ENCODE data around the gene RHOT2. TPM values are rescaled to one million over a fixed set of nuclear protein-coding genes. Genes with fewer than 3 reads are reported as not detected.

The RHOT2 gene
- total RNA-seq, 2 experiments from 2014 or later = 110 TPM

GRCh38 chr16:659618-660017 lies 8.3 kb upstream of the RHOT2 start:
- no peak for DNase-seq
- intact Hi-C loops (cut with micrococcal nuclease) = loop anchor here (10.0 kb wide), 1 partner anchor 75 kb away; no protein-coding TSS in a partner anchor
- no peak for TF ChIP-seq CTCF (IDR thresholded peaks at IDR 0.05)
- no peak for ATAC-seq
- Mint-ChIP-seq H3K4me1 (ENCODE audit: low read depth) (peaks cover 7% of the 10 kb centered on the region), H3K27ac (no peak overlapping the region), H3K27me3 (no peaks in the 10 kb centered on the region), H3K9me3 (no peaks in the 10 kb centered on the region), H3K36me3 (ENCODE audit: low read depth) (peaks cover 10% of the 10 kb centered on the region), H3K4me3 (no peak overlapping the region)
- POLR2A ChIA-PET = interaction anchor here (0.7 to 4.6 kb wide), 2 partner anchors 10 to 17 kb away, joined by 5 to 28 read pairs; partner anchors contain the start of gene WDR90
- CTCF ChIA-PET = interaction anchor here (1.1 to 1.3 kb wide), 2 partner anchors 9 to 10 kb away, joined by 4 to 5 read pairs; partner anchors contain the start of gene WDR90

- Mint-ChIP-seq H3K36me3 (ENCODE audit: low read depth) (peaks cover 10% of the 10 kb centered on the region), H3K27me3 (no peaks in the 10 kb centered on the region), H3K4me1 (ENCODE audit: low read depth) (peaks cover 7% of the 10 kb centered on the region), H3K9me3 (no peaks in the 10 kb centered on the region), H3K4me3 (no peak overlapping the region), H3K27ac (no peak overlapping the region)
- ATAC-seq (no peak), DNase-seq (no peak)
- intact Hi-C loops (cut with micrococcal nuclease) = loop anchor here (10.0 kb wide), 1 partner anchor 75 kb away; no protein-coding TSS in a partner anchor
- TF ChIP-seq CTCF (IDR thresholded peaks at IDR 0.05) = no peak
- POLR2A ChIA-PET = interaction anchor here (0.7 to 4.6 kb wide), 3 partner anchors 11 to 17 kb away, joined by 3 to 28 read pairs (median 5); partner anchors contain the start of gene WDR90
- CTCF ChIA-PET = interaction anchor here (1.3 kb wide), 1 partner anchor 11 kb away, joined by 5 read pairs; the partner anchor contains the start of gene WDR90
Measured at GRCh38 chr16:660132-660458, 7.8 kb upstream of the RHOT2 start.

- Mint-ChIP-seq H3K4me1 (ENCODE audit: low read depth) (peaks cover 7% of the 10 kb centered on the region), H3K36me3 (ENCODE audit: low read depth) (peaks cover 10% of the 10 kb centered on the region), H3K4me3 (no peak overlapping the region), H3K27me3 (no peaks in the 10 kb centered on the region), H3K27ac (no peak overlapping the region), H3K9me3 (no peaks in the 10 kb centered on the region)
- ChIA-PET POLR2A (interaction anchor here (1.2 to 4.6 kb wide), 3 partner anchors 11 to 19 kb away, joined by 3 to 28 read pairs (median 3); partner anchors contain the start of gene WDR90), CTCF (no interaction called here)
- peak; percentile 42 for TF ChIP-seq CTCF (IDR thresholded peaks at IDR 0.05)
- intact Hi-C loops (cut with micrococcal nuclease) = loop anchor here (10.0 kb wide), 1 partner anchor 76 kb away; no protein-coding TSS in a partner anchor
- peak; percentile 75 for DNase-seq
- ATAC-seq = peak; percentile 89
Measured at GRCh38 chr16:660459-661183, 7.3 kb upstream of the RHOT2 start.

GRCh38 chr16:661184-661821 lies 6.6 kb upstream of the RHOT2 start:
- H3K4me1 Mint-ChIP-seq (ENCODE audit: low read depth) = peaks cover 7% of the 10 kb centered on the region
- intact Hi-C loops (cut with micrococcal nuclease) = loop anchor here (10.0 kb wide), 1 partner anchor 77 kb away; no protein-coding TSS in a partner anchor
- H3K4me3 Mint-ChIP-seq = no peak overlapping the region
- H3K27ac Mint-ChIP-seq = no peak overlapping the region
- ChIA-PET CTCF (no interaction called here), POLR2A (interaction anchor here (0.7 to 4.6 kb wide), 5 partner anchors 12 to 67 kb away, joined by 3 to 28 read pairs (median 3); partner anchors contain the start of genes METTL26 and WDR90)
- H3K9me3 Mint-ChIP-seq = no peaks in the 10 kb centered on the region
- no peak for TF ChIP-seq CTCF (IDR thresholded peaks at IDR 0.05)
- no peaks in the 10 kb centered on the region for H3K27me3 Mint-ChIP-seq
- peaks cover 10% of the 10 kb centered on the region for H3K36me3 Mint-ChIP-seq (ENCODE audit: low read depth)
- no peak for DNase-seq
- ATAC-seq = no peak

All from activated CD8-positive, alpha-beta T cell treated with anti-CD3 and anti-CD28 coated beads for 36 hours (primary cell).